Measurements from ENCODE around the gene TMEM256. TPM values are rescaled to one million over a fixed set of nuclear protein-coding genes. Genes with fewer than 3 reads are reported as not detected.
A peak's percentile ranks its signal among the peaks of the same experiment; 100 is the strongest.

Gene TMEM256
- total RNA-seq, 1 experiment from 2014 or later: 88.9 TPM

DNA sequence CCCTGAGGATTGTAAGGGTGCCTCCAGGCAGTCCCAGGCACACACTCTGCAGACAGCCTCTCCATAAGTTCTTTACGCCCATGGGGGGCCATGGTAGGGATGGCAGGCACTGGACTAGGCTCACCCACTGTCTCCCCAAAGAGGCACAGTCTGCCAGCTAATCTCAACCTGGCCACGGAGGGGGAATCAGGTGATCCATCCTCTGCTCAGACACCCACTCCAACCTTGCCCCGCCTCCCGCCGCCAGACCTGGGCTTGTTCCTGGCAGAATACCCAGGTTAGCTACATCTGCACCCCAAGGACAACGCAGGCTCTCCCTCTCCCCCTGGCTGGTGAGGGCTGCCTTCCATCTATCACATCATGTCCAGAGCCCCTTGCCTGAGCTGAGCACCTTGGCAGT, 5.0 kb upstream of the TMEM256 start:
- no peak for DNase-seq (ENCODE audit: low read depth)

DNA sequence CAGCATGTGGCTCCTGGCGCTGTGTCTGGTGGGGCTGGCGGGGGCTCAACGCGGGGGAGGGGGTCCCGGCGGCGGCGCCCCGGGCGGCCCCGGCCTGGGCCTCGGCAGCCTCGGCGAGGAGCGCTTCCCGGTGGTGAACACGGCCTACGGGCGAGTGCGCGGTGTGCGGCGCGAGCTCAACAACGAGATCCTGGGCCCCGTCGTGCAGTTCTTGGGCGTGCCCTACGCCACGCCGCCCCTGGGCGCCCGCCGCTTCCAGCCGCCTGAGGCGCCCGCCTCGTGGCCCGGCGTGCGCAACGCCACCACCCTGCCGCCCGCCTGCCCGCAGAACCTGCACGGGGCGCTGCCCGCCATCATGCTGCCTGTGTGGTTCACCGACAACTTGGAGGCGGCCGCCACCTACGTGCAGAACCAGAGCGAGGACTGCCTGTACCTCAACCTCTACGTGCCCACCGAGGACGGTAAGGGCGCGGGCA, 4.4 kb upstream of the TMEM256 start:
- no peak for DNase-seq (ENCODE audit: low read depth)

DNA sequence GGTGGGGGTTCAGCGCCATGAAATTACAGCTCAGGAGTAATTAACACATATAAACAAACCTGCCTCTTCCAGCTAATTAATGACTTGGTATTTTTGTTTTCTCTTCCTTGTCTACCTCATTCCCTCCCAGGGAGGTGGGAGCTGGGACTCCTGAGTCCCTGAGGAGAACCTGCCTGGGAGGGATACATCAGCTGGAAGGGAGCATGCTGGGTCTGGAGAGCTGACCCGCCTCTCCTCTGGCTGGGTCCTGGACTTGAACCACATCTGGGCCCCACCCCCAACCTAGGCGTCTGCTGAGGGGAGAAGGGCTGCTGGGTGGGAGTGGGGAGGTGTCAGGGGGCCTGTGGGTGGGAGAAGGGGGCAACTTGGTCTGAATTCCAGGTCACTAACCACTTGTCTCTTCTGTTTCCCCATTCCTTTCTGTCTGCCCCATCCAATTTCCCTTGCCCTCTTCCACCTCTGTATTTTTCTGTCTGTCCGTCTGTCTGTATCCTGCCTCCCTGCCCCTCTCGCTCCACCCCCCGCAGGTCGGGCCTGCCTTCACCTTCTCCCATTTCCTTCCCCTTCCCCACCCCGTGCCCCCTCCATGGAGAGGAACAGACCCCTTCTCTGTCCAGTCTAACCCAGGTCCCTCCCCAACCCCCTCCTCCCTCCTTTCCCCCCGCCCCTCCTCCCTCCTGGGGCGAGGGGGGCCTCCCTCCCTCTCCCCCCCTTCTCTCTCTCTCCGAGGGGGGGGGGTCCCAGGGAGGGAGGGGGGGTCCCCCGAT, 3.8 kb upstream of the TMEM256 start, which contains the start of gene NLGN2:
Gene NLGN2 (plus strand): TSS at position 361 of the 767 bp plus-strand sequence. CDS start 411 bp downstream, outside the sequence.
- DNase-seq (ENCODE audit: low read depth): no peak

DNA sequence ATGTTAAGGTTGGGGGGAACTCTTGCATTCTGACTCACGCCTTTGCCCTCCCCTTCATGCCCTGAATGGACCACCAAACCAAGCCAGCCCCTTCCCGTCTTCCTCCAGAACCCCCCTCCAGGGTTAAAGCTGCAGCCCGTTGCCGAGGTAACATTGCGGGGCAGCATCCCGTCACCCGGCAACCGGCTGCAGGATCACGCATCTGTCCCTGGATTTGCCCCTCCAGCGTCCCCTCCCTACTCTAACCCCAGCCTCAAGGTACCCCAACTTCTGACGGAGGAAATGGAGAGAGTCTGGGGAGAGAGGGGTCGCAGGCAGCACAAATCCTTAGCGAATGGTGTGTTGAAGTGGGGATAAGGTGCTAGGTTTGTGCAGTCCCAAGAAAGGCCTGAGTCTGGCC, 3.2 kb upstream of the TMEM256 start:
- no peak for DNase-seq (ENCODE audit: low read depth)

DNA sequence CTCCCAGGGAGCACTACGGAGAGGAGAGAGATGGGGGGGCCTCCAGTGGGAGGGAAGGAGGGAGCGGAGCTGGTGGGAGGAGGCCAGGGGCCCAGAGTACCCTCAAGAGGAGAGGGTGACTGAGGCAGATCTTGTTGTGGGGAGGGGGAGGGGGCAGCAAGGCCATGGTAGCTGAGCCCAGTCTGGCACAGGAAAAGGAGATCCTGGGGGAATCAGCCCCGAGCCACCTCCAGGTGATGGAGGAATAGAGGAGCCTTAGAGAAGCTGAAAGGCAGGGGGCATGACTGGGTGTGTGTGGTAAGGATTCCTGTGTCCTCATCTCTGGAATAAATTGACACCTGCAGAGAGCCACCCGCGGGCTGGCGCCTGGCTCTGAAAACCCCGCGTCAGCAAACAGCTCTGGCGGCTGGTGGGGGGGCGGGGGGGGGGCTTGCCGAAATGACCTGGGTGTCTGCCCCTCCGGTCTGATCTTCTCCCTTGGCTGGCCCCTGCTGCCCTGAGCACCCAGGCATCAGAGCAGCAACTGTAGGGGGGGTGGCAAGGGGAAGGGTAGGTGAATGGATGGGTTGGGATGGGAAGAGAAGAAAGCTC, 2.4 kb upstream of the TMEM256 start:
- no peak for DNase-seq (ENCODE audit: low read depth)

DNA sequence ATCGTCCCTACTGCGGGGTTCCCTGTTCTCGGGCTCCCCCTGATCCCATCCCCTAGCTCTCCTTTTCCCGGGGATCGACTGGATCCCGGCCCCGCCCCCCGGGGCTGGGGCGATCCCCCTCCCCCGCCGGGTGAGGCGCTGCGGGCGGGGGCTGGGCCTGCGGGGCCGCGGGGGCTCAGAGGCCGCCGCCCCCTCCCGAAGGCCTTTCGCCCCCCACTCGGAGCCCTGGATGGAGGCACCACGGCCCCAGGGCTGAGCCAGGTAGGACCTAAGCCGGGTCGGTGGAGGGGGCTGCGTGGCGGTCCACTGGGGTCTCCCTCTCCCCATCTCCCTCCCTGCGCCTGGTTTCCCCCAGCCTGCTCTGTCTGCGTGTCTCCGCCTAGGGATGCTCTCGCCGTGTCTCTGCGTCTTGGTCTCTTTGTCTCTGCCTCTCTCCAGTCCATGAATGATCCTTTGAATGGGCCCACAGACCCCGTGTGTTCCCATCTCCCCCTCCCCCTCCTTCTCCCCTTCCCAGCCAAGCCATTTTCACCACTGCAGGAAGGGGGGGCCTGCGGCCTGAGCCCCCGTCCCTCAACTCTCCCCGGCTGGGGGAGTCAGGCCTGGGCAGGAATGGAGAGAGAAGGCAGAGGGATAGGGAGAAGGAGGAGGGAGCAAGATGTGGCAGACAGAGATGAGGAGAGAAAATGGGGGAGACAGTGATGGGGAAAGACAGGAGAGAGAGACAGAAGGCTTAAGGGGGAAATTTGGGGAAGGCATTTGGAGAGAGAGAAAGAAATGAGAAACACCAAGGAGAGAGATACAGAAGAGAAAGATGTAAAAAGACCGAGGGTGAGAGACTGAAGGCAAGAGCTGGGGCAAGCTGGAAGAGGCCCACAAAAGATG, 1.7 kb upstream of the TMEM256 start:
- DNase-seq (ENCODE audit: low read depth): no peak

DNA sequence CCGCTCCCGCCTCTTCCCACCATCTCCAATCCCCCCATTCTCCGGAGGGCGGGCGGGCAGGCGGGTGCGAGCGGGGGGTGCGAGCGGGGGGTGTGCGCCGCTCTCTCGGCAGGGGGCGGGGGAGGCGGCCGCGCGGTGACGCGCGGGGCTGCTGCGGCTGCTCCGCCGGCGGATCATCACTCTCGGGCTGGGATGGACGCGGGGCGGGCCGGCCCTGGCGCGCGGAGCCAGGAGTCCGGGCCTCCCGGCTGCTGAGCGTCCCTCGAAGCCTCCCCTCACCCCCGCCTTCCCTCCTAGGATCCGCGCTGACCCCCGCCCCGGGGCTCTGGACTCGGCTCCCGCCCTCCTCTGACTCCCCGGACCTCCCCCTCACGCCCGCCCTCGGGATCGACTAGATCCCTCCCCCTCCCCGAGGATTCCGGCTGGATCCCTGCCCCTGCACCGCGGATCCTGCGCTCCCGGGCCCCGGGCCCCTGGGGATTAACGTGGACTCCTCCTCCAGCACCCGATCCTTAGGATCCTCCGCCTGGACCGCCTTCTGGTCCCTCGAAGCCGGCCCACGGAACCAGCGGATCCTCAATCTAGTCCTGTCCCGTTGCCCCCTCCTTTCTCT, 946 bp upstream of the TMEM256 start:
- peak; percentile 28 for DNase-seq (ENCODE audit: low read depth)

DNA sequence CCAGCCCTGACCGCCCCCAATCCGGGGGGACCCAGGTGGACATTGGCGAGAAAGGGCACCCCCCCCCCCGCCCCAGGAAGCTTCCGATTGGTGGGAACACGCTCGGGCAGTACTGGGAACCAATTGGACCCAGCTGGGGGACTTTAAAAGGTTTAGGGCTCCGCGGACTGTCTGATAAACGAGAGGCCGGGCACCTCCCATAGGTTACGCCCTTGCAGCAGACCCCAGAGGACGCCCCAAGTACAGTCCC, 245 bp downstream of the TMEM256 start:
- DNase-seq (ENCODE audit: low read depth): peak; percentile 75

DNA sequence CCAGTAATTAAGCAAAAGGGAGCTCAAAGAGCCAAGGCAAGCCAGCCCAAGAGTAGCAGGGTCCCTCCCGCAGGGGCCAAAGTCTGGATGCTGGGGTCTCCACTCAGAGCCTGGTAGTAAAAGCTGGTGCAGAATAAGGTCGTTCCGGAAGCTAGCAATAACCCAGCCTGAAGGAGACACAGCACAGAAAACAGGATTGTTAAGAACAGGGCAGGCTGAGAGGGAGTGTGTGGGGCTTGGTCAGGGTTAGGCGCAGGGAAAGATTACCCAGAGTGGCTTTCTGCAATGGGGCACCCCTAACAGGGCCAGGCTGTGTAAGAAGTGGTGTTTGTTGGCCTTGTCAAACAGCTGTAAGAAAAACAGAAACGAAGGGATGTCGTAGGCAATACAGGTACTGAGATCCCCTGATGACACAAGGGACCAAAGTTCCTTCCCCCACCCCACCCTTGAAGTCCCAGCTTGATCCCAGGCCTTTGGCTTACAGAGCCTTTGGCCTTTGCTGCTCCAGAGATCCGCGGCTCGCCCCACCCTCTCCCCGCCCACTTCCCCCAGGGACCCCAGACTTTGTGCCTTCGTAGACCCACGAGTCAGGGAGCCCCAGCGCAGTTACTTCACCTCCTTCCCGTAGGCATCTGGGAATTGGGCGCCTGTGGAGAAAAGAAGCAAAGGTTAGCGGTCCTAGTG, 712 bp downstream of the TMEM256 start:
- no peak for DNase-seq (ENCODE audit: low read depth)

DNA sequence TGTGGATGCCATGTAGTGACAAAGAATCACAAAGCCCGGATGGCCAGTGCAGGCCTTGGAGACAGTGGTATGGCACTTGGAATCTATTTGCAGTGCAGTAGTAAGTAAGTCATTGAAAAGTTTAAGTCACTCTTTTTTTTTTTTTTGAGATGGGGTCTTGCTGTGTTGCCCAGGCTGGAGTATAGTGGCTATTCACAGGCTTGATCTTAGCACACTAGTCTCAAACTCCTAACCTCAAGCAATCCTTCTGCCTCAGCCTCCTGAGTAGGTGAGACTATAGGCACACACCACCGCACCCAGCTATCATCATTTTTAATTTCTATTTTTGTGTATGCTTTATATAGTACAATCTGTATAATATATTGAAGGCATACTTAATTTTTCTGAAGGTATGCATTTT, 5.3 kb downstream of the TMEM256 start:
- no peak for DNase-seq (ENCODE audit: low read depth)

DNA sequence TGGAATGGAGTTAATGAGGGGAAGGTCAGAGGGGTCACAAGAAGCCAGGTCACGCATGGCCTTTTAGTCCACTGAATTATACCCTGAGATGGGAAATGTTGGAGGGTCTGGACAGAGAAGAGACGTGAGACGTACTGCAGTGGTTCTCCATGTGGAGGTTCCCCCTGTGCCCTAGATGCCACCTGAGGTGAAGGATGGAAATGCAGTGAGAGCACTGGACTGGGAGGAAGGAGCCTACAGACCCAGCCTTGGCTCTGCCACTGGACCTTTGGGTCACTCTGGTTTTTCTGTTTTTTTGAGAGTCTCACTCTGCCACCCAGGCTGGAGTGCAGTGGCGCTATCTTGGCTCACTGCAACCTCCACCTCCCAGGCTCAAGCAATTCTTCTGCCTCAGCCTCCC, 7.8 kb downstream of the TMEM256 start:
- no peak for DNase-seq (ENCODE audit: low read depth)

DNA sequence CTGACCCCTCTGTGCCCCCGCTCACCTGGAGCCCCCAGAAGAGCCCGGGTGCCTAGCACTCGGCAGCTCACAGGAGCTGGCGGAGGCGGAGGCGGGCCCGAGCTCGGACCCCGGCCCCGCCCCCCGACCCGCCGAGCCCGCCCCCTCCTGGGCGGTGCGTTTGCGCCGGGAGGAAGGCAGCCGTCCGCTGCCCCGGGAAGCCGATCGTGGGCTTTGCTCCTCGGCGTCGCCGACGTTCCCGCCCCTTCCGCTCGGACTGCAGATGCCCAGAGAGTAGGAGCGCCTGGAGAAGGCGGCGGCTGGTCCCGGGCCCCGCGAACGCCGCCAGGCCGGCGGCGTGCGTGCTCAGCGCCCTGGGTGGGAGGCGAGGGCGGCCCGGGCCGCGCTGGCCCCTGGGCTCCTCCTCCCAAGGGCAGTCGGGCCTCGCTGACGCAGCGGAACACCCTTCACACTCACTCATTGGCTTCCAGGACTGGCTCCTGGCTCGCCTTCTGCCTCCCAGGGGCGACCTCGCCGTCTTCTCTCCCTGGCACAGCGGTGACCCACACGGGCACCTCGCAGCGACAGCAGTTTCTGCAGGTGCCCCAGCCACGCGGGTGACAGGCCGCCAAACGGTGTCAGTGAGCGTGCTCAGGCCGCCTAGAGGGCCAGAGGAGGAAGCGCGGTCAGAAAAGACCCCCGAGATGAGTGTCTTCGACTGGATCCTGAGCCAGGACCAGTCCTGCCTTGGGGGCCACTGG, 9.3 kb downstream of the TMEM256 start, which contains the start of gene PLSCR3:
Gene PLSCR3 (minus strand): TSS at position 74 of the 740 bp plus-strand sequence. CDS start 415 bp downstream, outside the sequence.
- peak; percentile 82 for DNase-seq (ENCODE audit: low read depth)

DNA sequence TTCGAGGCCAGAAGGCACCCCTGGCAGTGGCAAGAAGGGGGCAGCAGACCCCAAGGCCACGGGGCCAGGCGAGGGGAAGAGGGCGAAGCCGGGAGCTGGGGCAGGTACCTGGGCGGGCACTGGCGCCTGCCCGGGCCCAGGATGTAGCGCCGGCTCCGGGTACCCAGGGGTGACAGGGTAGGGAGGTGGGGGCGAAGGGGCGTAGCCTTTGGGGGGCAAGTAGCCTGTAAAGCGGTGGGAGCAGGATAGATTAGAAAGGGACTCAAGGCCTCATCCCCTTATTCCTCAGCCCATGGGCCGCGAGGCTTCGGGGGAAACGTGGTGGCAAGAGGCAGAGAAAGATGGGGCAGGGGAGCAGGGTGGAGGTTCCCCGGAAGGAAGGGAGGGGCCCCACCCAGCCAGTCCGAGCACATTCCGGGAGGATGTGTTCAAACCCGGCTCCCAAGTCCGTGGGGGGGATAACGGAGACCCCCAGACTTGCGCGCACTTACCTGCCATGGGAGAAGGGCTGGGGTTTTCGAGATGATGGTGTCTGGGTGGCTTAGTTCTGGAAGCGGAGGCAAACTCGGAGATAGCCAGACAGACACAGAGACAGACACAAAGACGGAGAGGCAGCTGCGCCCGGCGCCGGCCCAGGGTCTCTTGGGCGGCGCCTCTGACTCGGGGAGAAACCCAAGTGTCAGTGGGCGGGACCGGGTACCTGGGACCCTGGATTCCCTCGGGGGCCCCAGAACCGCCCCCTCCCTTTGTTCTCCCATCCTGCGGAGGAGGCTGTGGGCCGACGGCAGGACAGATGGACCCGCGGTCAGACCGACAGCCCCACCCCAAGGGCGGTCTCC, 10.1 kb downstream of the TMEM256 start:
- peak; percentile 25 for DNase-seq (ENCODE audit: low read depth)

DNA sequence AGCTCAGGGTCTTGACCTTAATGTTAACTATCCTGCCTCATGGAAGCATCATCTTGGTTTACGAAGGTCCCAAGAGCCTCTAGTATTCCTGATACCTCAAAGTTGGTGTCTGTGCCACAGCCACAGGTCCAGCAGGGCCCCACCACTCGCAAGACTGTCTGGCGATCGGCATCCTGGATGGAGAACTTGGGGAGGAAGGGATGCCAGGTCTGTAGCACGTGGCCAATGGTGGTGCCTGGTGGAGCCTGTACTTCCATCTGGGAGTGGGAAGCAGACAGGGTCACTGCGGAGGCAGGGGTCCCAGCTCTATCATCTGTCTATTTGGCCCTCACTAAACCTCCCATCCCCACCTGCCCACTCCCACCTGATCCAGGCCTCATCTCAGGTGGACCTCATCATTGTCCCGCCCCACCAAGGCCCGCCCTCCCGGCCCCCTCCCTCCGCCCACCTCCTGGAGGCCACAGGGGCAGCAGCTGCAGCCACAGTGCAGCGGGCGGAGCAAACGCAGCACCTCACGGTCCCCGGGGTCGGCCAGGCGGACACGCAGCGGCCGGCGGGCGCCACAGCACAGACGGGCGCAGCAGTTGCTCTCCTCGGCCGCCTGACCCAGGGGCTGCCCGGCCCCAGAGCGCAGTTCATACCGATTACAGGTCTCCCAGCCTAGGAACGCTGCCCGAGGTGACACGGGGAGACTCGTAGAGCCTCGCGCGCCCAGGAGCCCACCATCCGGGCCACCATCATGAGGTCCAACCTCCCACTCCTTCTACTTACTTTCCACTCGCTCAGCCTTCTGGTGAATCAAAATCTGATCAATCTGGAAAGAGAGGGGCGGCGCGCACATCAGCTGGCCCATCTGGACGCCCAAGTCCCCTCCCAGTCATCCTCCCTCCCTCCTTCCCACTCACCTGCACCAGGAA, 10.9 kb downstream of the TMEM256 start:
- no peak for DNase-seq (ENCODE audit: low read depth)

DNA sequence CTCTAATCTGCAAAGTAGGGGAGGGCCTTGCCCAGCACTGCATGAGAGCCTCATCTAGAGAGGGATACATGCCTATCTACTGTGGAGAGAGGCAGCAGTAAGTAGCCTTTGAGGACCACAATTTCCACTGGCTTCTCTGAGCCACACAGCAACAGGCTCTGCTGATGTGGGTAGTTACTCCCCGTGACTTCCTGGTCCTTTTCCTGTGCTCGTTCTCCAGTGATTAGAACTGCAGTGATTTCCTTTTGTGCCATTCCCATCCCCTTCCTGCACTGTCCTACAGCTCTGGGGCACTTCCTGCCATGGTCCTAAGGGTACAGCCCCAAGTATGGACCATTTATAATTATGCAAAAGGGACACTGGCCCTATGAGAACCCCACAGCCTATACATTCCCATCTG, 12.6 kb downstream of the TMEM256 start:
- DNase-seq (ENCODE audit: low read depth): no peak

DNA sequence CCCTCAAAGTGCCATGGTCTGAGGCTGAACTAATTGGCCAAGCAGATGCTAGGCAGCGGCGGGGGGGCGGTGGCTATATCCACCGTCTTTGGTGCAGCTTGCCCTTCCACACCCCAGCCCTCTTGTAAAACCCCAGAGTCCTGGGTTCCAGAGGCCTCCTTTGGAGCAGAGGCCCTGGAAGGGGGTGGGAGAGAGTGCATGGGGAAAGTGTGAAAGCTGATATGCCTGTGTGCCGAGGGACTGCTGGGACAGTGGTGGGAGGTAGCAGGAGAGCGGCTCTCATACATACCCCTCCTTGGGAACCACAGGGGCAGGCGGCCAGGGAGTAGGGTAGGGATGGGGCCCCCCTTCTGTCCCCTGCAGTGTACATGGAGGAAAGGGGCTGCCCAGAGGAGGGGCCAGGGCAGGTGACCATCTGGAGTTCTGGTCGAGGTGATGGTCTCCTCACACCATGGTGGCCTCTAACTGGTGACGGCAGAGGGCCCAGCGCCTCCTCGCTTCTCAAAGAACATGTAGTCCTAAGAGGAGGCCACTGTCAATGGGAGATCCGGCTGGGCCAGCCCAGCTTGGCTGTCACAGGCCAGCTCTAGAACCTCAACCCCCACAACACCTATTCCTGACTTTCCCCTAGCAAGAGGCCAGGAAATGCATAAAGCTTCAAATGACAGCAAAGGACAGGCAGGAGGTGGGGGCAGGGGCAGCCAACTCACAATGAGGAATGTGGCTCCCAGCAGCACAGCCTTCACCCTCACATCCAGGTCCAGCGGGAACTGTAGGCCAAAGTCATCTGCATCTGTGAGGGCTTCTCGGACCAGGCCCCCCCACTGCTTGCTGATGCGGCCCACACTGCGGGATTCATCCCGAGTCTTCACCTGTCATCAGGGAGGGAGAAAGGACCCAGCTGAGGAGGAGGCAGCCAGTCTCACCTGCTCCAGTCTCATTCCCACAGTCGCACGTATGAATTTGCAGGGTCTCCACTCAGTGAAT, 13.7 kb downstream of the TMEM256 start:
- no peak for DNase-seq (ENCODE audit: low read depth)

DNA sequence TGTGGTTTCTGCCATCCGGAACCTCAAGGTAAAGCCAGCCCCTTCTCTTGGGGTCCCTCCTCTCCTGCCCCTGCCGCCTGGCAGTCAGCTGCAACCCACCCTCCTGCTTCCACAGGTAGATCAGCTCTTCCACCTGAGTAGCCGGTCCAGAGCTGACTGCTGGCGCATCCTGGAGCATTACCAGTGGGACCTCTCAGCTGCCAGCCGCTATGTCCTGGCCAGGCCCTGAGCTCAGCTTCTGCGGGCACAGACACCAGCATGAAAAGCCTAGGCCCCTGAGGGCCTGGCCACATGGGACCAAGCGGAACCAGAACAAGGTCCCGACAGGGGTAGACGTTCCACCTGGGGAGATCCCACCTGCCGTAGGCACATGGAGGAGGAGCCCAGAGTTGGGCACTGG, 15.0 kb downstream of the TMEM256 start:
- DNase-seq (ENCODE audit: low read depth): no peak
